ENCODE data around the gene HAPLN2.
A peak's percentile ranks its signal among the peaks of the same experiment; 100 is the strongest.
"Not testable (repeated sequence)": the region's sequence is repeated elsewhere in the genome, so short reads cannot be mapped to it uniquely, and the experiment has no call there.

Gene HAPLN2

GRCh38 chr1:156602557-156602993 lies 16.6 kb upstream of the HAPLN2 start:
- DNase-seq (ENCODE audit: low read depth) = peak; percentile 43
- peak; percentile 47 for TF ChIP-seq CTCF (IDR thresholded peaks at IDR 0.05; ENCODE audit: insufficient read depth, low read depth, low read length, missing control alignments)
- H3K4me3 ChIP-seq (ENCODE audit: low read depth, low read length) = peak overlapping the region; percentile 100

- not testable (repeated sequence) for DNase-seq (ENCODE audit: low read depth); H3K4me3 ChIP-seq (ENCODE audit: low read depth, low read length)
Observed at GRCh38 chr1:156607344-156607743, 11.9 kb upstream of the HAPLN2 start.

GRCh38 chr1:156608036-156608674 lies 11.1 kb upstream of the HAPLN2 start:
- H3K4me3 ChIP-seq (ENCODE audit: low read depth, low read length) = no peak overlapping the region
- peak; percentile 86 for DNase-seq (ENCODE audit: low read depth)
- TF ChIP-seq CTCF (IDR thresholded peaks at IDR 0.05; ENCODE audit: insufficient read depth, low read depth, low read length, missing control alignments) = peak; percentile 83

GRCh38 chr1:156608981-156609380 lies 10.2 kb upstream of the HAPLN2 start:
- peak; percentile 69 for TF ChIP-seq CTCF (IDR thresholded peaks at IDR 0.05; ENCODE audit: insufficient read depth, low read depth, low read length, missing control alignments)
- DNase-seq (ENCODE audit: low read depth) = peak; percentile 69
- H3K4me3 ChIP-seq (ENCODE audit: low read depth, low read length) = no peak overlapping the region

GRCh38 chr1:156610072-156610471 lies 9.1 kb upstream of the HAPLN2 start:
- DNase-seq (ENCODE audit: low read depth); H3K4me3 ChIP-seq (ENCODE audit: low read depth, low read length): not testable (repeated sequence)

GRCh38 chr1:156612666-156613065 lies 6.5 kb upstream of the HAPLN2 start:
- H3K4me3 ChIP-seq (ENCODE audit: low read depth, low read length) = no peak overlapping the region
- DNase-seq (ENCODE audit: low read depth) = no peak
- no peak for TF ChIP-seq CTCF (IDR thresholded peaks at IDR 0.05; ENCODE audit: insufficient read depth, low read depth, low read length, missing control alignments)

- TF ChIP-seq CTCF (IDR thresholded peaks at IDR 0.05; ENCODE audit: insufficient read depth, low read depth, low read length, missing control alignments) = no peak
- no peak overlapping the region for H3K4me3 ChIP-seq (ENCODE audit: low read depth, low read length)
- DNase-seq (ENCODE audit: low read depth) = no peak
Observed at GRCh38 chr1:156615946-156616345, 3.3 kb upstream of the HAPLN2 start.

- H3K4me3 ChIP-seq (ENCODE audit: low read depth, low read length) = no peak overlapping the region
- no peak for DNase-seq (ENCODE audit: low read depth)
- TF ChIP-seq CTCF (IDR thresholded peaks at IDR 0.05; ENCODE audit: insufficient read depth, low read depth, low read length, missing control alignments) = no peak
Observed at GRCh38 chr1:156616463-156616862, 2.8 kb upstream of the HAPLN2 start.
